Suprapubic skin (tissue), 4 donors: ENCODE data around the gene SLC25A11. TPM values are rescaled to one million over a fixed set of nuclear protein-coding genes. Genes with fewer than 3 reads are reported as not detected.

Experiments
- DNase-seq, 2 donors: peaks; one replicate each; pipeline ENCODE4 v3.0.0-alpha.2; 2019; ENCODE audit warnings: low spot score in 2 of 2
- H3K27ac ChIP-seq: fragments of 200-600 bp; sonication (generic); one replicate; pipeline ENCODE4 v1.5.1; 2019
- H3K27me3 ChIP-seq: fragments of 200-600 bp; sonication (generic); one replicate; pipeline ENCODE4 v1.5.1; 2019
- H3K36me3 ChIP-seq: fragments of 200-600 bp; sonication (generic); one replicate; pipeline ENCODE4 v1.5.1; 2019
- H3K4me1 ChIP-seq: fragments of 200-600 bp; sonication (generic); one replicate; pipeline ENCODE4 v1.5.1; 2019
- H3K4me3 ChIP-seq: fragments of 200-600 bp; sonication (generic); one replicate; pipeline ENCODE4 v1.5.1; 2019; ENCODE audit warnings: mild to moderate bottlenecking
- H3K9me3 ChIP-seq: fragments of 200-600 bp; sonication (generic); one replicate; pipeline ENCODE4 v1.5.1; 2019
- CTCF ChIP-seq, 2 donors: fragments of 200-600 bp in 1 of 2; fragments of 450-650 bp in 1 of 2; sonication (generic) in 1 of 2; IDR thresholded peaks; one replicate each; pipeline ENCODE4 v1.5.1; 2016 to 2019; ENCODE audit warnings: antibody characterized with exemption in 2 of 2, mild to moderate bottlenecking in 1 of 2, moderate library complexity in 1 of 2
- EP300 ChIP-seq: sonication (generic); formaldehyde crosslinking; IDR thresholded peaks from one replicate; pipeline ENCODE4 v1.6.1; 2017; ENCODE audit warnings: antibody characterized with exemption
- POLR2AphosphoS5 ChIP-seq, 3 donors: sonication (generic); formaldehyde crosslinking; IDR thresholded peaks; one replicate each; pipeline ENCODE4 v1.6.1; 2017; ENCODE audit warnings: antibody characterized with exemption in 3 of 3
- WGBS: methylation state at CpG from one replicate; pipeline ENCODE4 v1.1.5; 2018; 5-methylcytosine and 5-hydroxymethylcytosine counted together
- total RNA-seq, 4 donors: library from RNA; depleted of rRNA; stranded (reverse); fragments of >200 nt; gene quantifications; one replicate each; pipeline ENCODE4 v1.1.0, GENCODE V29; 2016

Gene SLC25A11
- total RNA-seq, 4 donors from 2014 or later, result 35.7 to 74.3 (median 41.6) TPM

- Histone ChIP-seq H3K4me3 (no peak overlapping the region), H3K27ac (no peak overlapping the region), H3K36me3 (peaks cover 78% of the 10 kb centered on the region), H3K4me1 (no peaks in the 10 kb centered on the region), H3K9me3 (no peaks in the 10 kb centered on the region), H3K27me3 (no peaks in the 10 kb centered on the region)
- DNase-seq, result no peak
- 92% methylated on average over 17 of the region's 18 CpGs for WGBS
- no peak for TF ChIP-seq CTCF (IDR thresholded peaks at IDR 0.05)
- no peak for TF ChIP-seq EP300
- no peak for TF ChIP-seq POLR2AphosphoS5 (IDR thresholded peaks at IDR 0.05)
Observed at GRCh38 chr17:4887581-4887980, 52.3 kb downstream of the SLC25A11 start.

Other genes starting within 250 kb of the SLC25A11 start
- gene PELP1, start 235.9 kb downstream of the SLC25A11 start, total RNA-seq, result 10 to 100 TPM; 32.2 to 79.3 (median 60.9) TPM
- 10 to 100 TPM; 12.1 to 20.6 (median 16.0) TPM for gene ARRB2, start 229.4 kb downstream of the SLC25A11 start, total RNA-seq
- gene MED11, start 208.6 kb downstream of the SLC25A11 start, total RNA-seq, result 10 to 100 TPM; 15.0 to 38.0 (median 26.4) TPM
- gene ZMYND15, start 200.2 kb downstream of the SLC25A11 start, total RNA-seq, result 1 to 10 TPM in 2 of 4 donors, under 1 TPM in 2; 0.40 to 2.8 (median 1.3) TPM
- 10 to 100 TPM; 12.5 to 33.9 (median 18.8) TPM for gene CXCL16, start 200.1 kb downstream of the SLC25A11 start, total RNA-seq
- not detected for gene TM4SF5, start 168.2 kb downstream of the SLC25A11 start, total RNA-seq
- 1 to 10 TPM in 2 of 4 donors, not detected in 2; 1.4 to 1.5 TPM for gene VMO1, start 153.7 kb downstream of the SLC25A11 start, total RNA-seq
- gene GLTPD2, start 151.1 kb downstream of the SLC25A11 start, total RNA-seq, result under 1 TPM in 1 of 4 donors, not detected in 3; 0.80 TPM
- gene PSMB6, start 143.9 kb downstream of the SLC25A11 start, total RNA-seq, result 100 to 1,000 TPM in 3 of 4 donors, 10 to 100 TPM in 1; 68.6 to 250 (median 189) TPM
- 100 to 1,000 TPM in 1 of 4 donors, 10 to 100 TPM in 3; 53.5 to 134 (median 57.6) TPM for gene PLD2, start 132.9 kb downstream of the SLC25A11 start, total RNA-seq
- 100 to 1,000 TPM; 141 to 352 (median 169) TPM for gene MINK1, start 106.7 kb downstream of the SLC25A11 start, total RNA-seq
- 1 to 10 TPM; 3.7 to 9.8 (median 7.5) TPM for gene C17orf107, start 40.5 kb downstream of the SLC25A11 start, total RNA-seq
- 1 to 10 TPM; 1.7 to 6.0 (median 2.4) TPM for gene CHRNE, start 36.9 kb downstream of the SLC25A11 start, total RNA-seq
- not detected for gene GP1BA, start 7.8 kb downstream of the SLC25A11 start, total RNA-seq
- gene RNF167, start 222 bp upstream of the SLC25A11 start, total RNA-seq, result 100 to 1,000 TPM in 2 of 4 donors, 10 to 100 TPM in 2; 74.1 to 118 (median 99.4) TPM
- gene PFN1, start 8.5 kb upstream of the SLC25A11 start, total RNA-seq, result 100 to 1,000 TPM; 392 to 756 (median 686) TPM
- gene ENO3, start 11.1 kb upstream of the SLC25A11 start, total RNA-seq, result 1 to 10 TPM; 2.0 to 4.2 (median 3.2) TPM
- 10 to 100 TPM; 30.5 to 52.7 (median 47.1) TPM for gene SPAG7, start 27.8 kb upstream of the SLC25A11 start, total RNA-seq
- gene CAMTA2, start 47.6 kb upstream of the SLC25A11 start, total RNA-seq, result 10 to 100 TPM; 27.4 to 60.8 (median 34.6) TPM
- gene INCA1, start 57.5 kb upstream of the SLC25A11 start, total RNA-seq, result 1 to 10 TPM in 2 of 4 donors, under 1 TPM in 2; 0.73 to 1.4 (median 1.2) TPM
- 100 to 1,000 TPM in 2 of 4 donors, 10 to 100 TPM in 2; 52.7 to 104 (median 97.8) TPM for gene KIF1C, start 57.9 kb upstream of the SLC25A11 start, total RNA-seq
- gene SLC52A1, start 95.4 kb upstream of the SLC25A11 start, total RNA-seq, result 10 to 100 TPM in 1 of 4 donors, 1 to 10 TPM in 3; 2.2 to 25.0 (median 5.9) TPM
- 1 to 10 TPM; 2.7 to 6.2 (median 4.4) TPM for gene ZFP3, start 138.4 kb upstream of the SLC25A11 start, total RNA-seq
- 1 to 10 TPM; 3.7 to 6.7 (median 5.0) TPM for gene ZNF232, start 171.8 kb upstream of the SLC25A11 start, total RNA-seq
- 1 to 10 TPM in 1 of 4 donors, under 1 TPM in 2, not detected in 1; 0.16 to 1.4 (median 0.89) TPM for gene USP6, start 176.0 kb upstream of the SLC25A11 start, total RNA-seq